Uterus (tissue), 2 donors: ENCODE data around the gene TADA1.
"Not testable (repeated sequence)": the region's sequence is repeated elsewhere in the genome, so short reads cannot be mapped to it uniquely, and the experiment has no call there.

Source experiments
- POLR2A ChIP-seq, 2 donors: fragments of 450-650 bp; IDR thresholded peaks; one replicate each; pipeline ENCODE4 v1.6.1; 2016; ENCODE audit warnings: antibody characterized with exemption in 2 of 2, mild to moderate bottlenecking in 1 of 2, moderate library complexity in 1 of 2
- TF ChIP-seq, protein P1 (sequence below), 4 experiments: fragments of 200-600 bp in 2 of 4; fragments of 450-650 bp in 2 of 4; sonication (generic) in 2 of 4; IDR thresholded peaks; one replicate each; pipeline ENCODE4 v1.5.1; 2016 to 2019; ENCODE audit warnings: antibody characterized with exemption in 4 of 4, mild to moderate bottlenecking in 2 of 4, moderate library complexity in 1 of 4

DNA sequence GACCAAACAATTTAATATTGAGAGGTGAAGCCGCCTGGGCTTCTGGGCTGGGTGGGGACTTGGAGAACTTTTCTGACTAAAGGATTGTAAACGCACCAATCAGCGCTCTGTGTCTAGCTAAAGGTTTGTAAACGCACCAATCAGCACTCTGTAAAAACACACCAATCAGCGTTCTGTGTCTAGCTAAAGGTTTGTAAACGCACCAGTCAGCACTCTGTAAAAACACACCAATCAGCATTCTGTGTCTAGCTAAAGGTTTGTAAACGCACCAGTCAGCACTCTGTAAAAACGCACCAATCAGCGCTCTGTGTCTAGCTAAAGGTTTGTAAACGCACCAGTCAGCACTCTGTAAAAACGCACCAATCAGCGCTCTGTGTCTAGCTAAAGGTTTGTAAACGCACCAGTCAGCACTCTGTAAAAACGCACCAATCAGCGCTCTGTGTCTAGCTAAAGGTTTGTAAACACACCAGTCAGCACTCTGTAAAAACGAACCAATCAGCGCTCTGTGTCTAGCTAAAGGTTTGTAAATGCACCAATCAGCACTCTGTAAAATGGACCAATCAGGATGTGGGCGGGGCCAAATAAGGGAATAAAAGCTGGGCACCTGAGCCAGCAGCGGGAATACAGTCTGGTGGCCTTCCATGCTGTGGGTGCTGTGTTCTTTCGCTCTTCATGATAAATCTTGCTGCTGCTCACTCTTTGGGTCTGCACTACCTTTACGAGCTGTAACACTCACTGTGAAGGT is 2.3 kb upstream of the TADA1 start:
- TF ChIP-seq, protein P1, sequence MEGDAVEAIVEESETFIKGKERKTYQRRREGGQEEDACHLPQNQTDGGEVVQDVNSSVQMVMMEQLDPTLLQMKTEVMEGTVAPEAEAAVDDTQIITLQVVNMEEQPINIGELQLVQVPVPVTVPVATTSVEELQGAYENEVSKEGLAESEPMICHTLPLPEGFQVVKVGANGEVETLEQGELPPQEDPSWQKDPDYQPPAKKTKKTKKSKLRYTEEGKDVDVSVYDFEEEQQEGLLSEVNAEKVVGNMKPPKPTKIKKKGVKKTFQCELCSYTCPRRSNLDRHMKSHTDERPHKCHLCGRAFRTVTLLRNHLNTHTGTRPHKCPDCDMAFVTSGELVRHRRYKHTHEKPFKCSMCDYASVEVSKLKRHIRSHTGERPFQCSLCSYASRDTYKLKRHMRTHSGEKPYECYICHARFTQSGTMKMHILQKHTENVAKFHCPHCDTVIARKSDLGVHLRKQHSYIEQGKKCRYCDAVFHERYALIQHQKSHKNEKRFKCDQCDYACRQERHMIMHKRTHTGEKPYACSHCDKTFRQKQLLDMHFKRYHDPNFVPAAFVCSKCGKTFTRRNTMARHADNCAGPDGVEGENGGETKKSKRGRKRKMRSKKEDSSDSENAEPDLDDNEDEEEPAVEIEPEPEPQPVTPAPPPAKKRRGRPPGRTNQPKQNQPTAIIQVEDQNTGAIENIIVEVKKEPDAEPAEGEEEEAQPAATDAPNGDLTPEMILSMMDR (IDR thresholded peaks at IDR 0.05), result not testable (repeated sequence)
- TF ChIP-seq POLR2A (IDR thresholded peaks at IDR 0.05), result not testable (repeated sequence)
